GM23248 (cell line): ENCODE measurements around the gene ELOVL6.

Source experiments
- EZH2 ChIP-seq: fragments of 200-600 bp; sonication (generic); IDR thresholded peaks from 2 replicates; pipeline ENCODE4 v1.6.1; 2018; ENCODE audit warnings: antibody characterized with exemption, mild to moderate bottlenecking; ENCODE audit not compliant: insufficient read depth, poor library complexity, severe bottlenecking
- EZH2phosphoT487 ChIP-seq: fragments of 200-600 bp; sonication (generic); IDR thresholded peaks from 2 replicates; pipeline ENCODE4 v1.6.1; 2018; ENCODE audit warnings: antibody characterized with exemption, moderate library complexity, mild to moderate bottlenecking, low read depth; ENCODE audit not compliant: insufficient read depth

- TF ChIP-seq EZH2 (no peak), EZH2phosphoT487 (no peak)
Observed at GRCh38 chr4:110091434-110092140, 106.8 kb downstream of the ELOVL6 start.
